Measurements from ENCODE around the gene METTL27. TPM values are rescaled to one million over a fixed set of nuclear protein-coding genes. Genes with fewer than 3 reads are reported as not detected.
"Not testable (repeated sequence)": the region's sequence is repeated elsewhere in the genome, so short reads cannot be mapped to it uniquely, and the experiment has no call there.

The METTL27 gene
- total RNA-seq, 1 donor from 2014 or later, result 1.9 TPM

- ATAC-seq, result no peak
Measured at GRCh38 chr7:73869011-73869798, 26.9 kb upstream of the METTL27 start.

GRCh38 chr7:73866446-73866767 is 24.1 kb upstream of the METTL27 start:
- ATAC-seq, result no peak

- ATAC-seq, result peak; percentile 64
Measured at GRCh38 chr7:73865738-73866445, 23.6 kb upstream of the METTL27 start.

GRCh38 chr7:73864981-73865711 is 22.8 kb upstream of the METTL27 start:
- ATAC-seq, result peak; percentile 25

- ATAC-seq, result no peak
Measured at GRCh38 chr7:73861305-73861704, 19.0 kb upstream of the METTL27 start.

- no peak for ATAC-seq
Measured at GRCh38 chr7:73860859-73861258, 18.5 kb upstream of the METTL27 start, which contains the start of gene TMEM270. Gene TMEM270 (plus strand): TSS chr7:73861159. CDS start chr7:73861195, 36 bp downstream.

- no peak for ATAC-seq
Measured at GRCh38 chr7:73858807-73859206, 16.5 kb upstream of the METTL27 start.

- no peak for ATAC-seq
Measured at GRCh38 chr7:73856941-73857340, 14.6 kb upstream of the METTL27 start.

GRCh38 chr7:73852500-73852899 is 10.2 kb upstream of the METTL27 start:
- ATAC-seq, result no peak

- ATAC-seq, result peak; percentile 91
Measured at GRCh38 chr7:73851410-73852338, 9.4 kb upstream of the METTL27 start.

GRCh38 chr7:73850781-73851207 is 8.5 kb upstream of the METTL27 start:
- ATAC-seq, result peak; percentile 74

- ATAC-seq, result no peak
Measured at GRCh38 chr7:73847941-73848723, 5.8 kb upstream of the METTL27 start.

GRCh38 chr7:73845701-73846195 is 3.4 kb upstream of the METTL27 start:
- not testable (repeated sequence) for ATAC-seq

- ATAC-seq, result no peak
Measured at GRCh38 chr7:73844848-73845460, 2.6 kb upstream of the METTL27 start.

GRCh38 chr7:73844131-73844547 is 1.8 kb upstream of the METTL27 start:
- no peak for ATAC-seq

- ATAC-seq, result no peak
Measured at GRCh38 chr7:73841689-73842066, 638 bp downstream of the METTL27 start.

GRCh38 chr7:73840715-73841379 is 1.5 kb downstream of the METTL27 start:
- ATAC-seq, result no peak

- ATAC-seq, result no peak
Measured at GRCh38 chr7:73839743-73840714, 2.3 kb downstream of the METTL27 start.

GRCh38 chr7:73839290-73839689 is 3.0 kb downstream of the METTL27 start:
- no peak for ATAC-seq

All from esophagus mucosa (tissue), 1 donor.